ENCODE results near the gene NRIP3.
"Not testable (repeated sequence)": the region's sequence is repeated elsewhere in the genome, so short reads cannot be mapped to it uniquely, and the experiment has no call there.

NRIP3 gene

GRCh38 chr11:9015677-9016076 lies 11.9 kb upstream of the NRIP3 start:
- peak; percentile 81 for DNase-seq (ENCODE audit: low spot score)

DNA sequence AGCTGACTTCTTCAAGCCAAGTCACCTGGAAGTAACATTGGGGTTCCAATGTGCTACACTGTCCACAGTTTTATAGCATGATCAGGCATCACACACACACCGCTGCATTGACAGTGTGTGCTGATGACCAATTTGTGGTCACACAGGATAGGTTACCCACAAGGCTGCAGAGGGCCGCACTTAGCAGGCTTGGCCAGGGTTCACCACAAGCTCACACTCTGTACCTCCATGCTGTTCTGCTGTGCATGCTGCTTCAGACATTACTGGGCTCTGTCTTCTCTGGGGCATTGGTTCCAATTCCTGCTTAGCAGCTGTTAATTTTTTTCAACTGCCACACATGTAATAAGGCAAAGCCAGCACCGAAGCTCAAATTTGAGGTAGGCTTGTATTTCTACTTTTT lies 11.0 kb upstream of the NRIP3 start:
- no peak for DNase-seq (ENCODE audit: low spot score)

GRCh38 chr11:9013373-9013772 lies 9.6 kb upstream of the NRIP3 start:
- no peak for DNase-seq (ENCODE audit: low spot score)

GRCh38 chr11:9009538-9009937 lies 5.7 kb upstream of the NRIP3 start:
- DNase-seq (ENCODE audit: low spot score) = not testable (repeated sequence)

- no peak for DNase-seq (ENCODE audit: low spot score)
Observed at GRCh38 chr11:9008661-9009060, 4.9 kb upstream of the NRIP3 start.

DNA sequence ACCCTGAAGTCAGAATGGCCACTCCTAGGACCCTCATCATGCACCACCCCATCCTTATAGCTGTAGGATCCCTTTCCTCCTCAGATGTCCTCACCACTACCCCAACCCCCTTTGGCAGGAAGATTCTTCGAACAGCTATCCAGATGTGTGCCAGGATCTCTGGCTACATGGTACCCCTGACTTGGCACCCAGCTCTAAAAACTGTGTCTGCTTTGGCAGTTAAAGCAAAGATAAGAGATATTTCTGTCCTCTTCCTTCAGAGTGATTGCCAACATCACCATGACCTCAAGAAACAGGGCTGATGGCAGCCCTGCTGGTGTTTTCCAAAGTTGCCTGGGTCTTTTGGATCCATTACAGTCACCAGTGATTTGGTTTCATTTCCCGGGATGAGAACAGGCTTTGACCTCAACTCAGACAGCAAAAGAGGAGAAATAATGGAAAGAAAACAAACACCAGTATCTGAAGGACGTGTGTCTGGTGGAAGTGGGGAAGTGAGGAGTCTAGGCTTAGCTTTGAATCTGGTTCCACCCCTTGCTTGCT lies 4.3 kb upstream of the NRIP3 start:
- DNase-seq (ENCODE audit: low spot score) = no peak

DNA sequence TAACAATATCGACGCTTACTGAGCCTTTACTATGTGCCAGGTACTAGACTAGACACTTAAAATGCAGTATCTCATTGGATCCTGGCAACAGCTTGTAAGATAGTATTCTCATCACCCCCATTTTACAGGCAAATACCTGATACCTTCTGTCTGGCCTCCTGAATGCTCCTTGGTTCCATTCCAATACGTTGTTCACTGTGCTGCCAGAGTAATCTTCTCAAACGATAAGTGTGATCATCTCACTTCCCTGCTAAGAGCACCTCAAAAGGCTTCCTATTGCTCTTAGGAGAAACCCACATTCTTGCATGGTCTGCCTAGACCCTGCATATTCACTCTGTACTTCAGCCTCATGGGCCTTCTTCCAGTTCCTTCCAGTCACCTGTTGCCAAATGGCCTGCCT lies 1.3 kb upstream of the NRIP3 start:
- DNase-seq (ENCODE audit: low spot score) = no peak

DNA sequence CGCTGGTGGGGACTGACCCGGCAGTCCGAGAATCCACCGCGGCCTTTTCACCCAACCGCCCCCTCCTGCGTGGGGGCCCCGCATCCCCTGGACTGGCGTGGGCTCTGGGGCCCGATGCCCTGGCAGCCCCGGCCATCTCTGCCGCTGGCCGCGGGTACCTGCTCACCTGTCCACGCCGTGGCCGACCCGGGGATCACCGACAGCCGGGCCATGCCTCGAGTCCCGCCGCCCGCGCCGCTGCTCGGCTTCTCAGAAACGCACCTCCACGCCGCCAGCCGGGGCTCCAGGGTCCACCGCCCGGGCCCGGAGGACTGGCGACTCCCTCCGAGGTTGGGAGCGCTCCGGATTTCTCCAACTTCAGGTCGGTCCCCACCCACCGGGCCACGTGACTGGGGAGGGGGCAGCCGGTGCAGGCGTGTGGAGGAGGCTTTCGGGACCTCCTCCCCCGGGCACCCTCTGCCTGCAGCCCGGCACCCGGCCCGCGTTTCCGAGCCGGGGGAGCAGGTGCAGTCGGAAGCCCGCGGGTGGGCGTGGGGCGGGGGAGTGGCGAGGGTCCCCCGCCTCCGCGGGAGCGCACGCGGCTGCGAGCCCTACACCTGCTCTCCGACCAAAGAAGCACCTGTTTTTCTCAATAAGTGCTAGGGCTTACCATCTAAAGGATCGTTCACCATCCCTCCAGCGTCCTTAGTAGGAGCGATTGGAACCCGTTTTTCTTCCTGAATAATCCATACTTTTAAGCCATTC lies 554 bp upstream of the NRIP3 start:
- DNase-seq (ENCODE audit: low spot score) = peak; percentile 34

DNA sequence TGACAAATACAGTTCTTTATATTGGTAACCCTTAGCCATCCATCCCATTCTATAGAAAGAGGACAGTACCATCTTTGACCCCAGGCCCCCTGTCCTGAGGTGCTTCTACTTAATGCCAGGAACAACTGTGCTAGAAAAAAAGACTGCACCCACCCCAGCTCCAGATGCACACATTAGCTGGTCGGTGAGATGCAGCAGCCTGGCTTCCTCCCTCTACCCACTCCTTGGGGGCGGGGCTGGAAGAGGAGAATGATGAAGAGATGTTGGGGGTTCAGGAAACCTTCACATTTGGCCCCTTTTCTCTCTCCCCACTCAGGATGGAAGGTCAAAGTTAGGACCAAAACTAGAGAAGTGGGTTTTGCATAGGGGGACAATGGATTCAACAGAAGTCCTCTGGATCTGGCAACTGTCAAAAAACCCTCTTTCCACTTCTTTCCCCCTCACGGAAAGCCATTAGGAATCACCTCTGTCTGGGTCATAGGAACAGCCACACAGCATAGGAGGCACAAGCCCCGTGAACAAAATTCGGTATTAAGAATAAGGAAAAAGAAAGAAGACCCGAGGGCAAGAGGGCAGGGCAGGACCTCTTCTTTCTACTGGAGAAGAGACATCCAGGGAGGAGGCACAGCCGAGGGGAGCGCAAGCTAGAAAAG lies 755 bp downstream of the NRIP3 start:
- DNase-seq (ENCODE audit: low spot score) = no peak

DNA sequence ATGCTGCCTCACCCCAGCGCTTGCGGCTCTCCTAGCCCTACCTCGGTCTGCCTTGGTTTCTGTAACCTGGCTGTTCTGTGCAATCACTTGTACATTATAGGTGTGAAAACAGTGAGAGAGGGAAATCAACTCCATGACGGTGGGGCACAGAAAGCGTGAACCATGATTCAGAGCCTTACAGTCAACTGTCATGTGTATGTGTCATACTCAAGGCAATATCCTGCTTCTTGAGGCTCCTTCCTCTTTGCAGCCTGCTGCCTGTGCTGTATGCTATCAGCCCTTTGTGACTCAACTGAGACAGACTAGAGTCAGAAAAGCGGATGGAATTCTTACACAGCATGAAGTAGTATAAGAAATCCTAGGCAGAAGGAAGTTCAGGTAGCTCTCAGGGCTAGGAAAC lies 2.1 kb downstream of the NRIP3 start:
- no peak for DNase-seq (ENCODE audit: low spot score)

DNA sequence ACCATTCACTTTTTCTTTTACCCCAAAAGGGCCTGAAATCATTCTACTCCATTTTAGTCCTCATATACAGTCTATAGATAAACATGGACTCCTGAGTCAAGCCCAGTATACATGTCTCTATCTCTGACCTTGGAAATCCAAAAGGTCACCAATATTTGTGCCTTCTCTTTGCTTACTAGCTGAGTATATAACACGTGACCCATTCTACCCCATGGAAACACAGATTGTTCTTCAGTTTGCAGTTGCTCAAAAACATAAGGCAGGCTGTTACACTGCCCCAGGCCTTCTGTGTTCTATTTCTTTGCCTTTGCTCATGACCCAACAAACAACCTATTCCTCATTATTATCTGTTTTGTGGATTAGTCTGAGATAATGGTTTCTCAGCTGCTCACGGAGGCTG lies 5.8 kb downstream of the NRIP3 start:
- DNase-seq (ENCODE audit: low spot score) = no peak

DNA sequence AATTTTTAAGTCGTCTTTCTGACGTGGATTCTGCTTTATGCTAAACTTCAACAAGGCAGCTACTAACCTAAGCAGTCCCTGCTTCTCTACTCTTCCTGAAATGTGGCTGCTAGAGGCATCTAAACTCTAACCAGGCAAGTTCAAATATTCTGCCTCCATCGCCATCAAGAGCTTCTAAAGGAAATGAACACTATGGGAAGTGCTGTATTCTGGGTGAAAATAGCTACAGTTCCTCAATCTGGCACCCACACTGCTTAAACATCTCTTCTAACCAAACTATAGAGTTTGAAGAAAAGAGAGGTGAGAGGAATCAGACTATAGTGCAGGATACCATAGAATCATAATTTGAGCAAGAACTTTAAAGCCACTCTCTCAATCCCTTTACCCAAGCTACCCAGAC lies 6.3 kb downstream of the NRIP3 start:
- no peak for DNase-seq (ENCODE audit: low spot score)

DNA sequence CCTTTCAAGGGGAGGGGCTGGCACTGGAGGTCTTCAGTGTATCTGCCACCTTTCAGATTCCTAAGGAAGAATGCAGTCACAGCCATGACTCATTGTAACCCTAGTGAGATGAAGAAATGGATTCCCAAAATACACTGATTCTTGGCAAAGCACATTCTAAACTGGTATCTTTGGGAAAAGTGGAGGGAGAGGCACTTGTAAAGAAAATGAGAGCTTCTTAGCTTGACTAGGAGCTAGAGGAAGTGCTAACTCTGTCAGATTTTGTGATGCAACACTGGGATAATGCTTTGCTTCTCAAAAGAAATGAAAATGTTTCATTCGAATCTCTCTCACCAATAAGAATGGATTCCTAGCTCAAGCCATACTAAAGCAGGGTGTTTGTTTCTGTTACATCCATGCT lies 14.3 kb downstream of the NRIP3 start:
- DNase-seq (ENCODE audit: low spot score) = no peak

GRCh38 chr11:8988329-8989234 lies 15.2 kb downstream of the NRIP3 start:
- no peak for DNase-seq (ENCODE audit: low spot score)

- DNase-seq (ENCODE audit: low spot score) = no peak
Observed at GRCh38 chr11:8987446-8987845, 16.4 kb downstream of the NRIP3 start.

- DNase-seq (ENCODE audit: low spot score) = not testable (repeated sequence)
Observed at GRCh38 chr11:8986772-8987171, 17.0 kb downstream of the NRIP3 start.

DNA sequence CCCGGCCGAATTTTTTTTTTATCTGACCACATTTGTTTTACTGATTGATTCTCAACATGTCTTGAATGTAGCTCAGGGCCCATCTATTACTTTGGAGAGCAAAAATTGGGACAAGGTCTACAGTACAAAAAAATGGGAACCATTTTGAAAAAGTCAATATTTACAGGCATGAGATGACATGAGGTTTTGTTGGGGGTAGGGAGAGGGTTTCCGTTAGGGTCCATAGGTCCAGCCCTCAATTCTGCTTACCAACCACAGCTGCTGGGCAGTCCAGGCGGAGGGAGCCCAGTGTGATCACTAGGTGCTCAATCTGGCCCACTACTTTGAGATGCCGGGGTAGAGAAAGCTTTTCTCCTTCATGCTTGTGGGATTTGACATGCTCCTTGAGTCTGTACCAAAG lies 18.3 kb downstream of the NRIP3 start:
- DNase-seq (ENCODE audit: low spot score) = no peak

GRCh38 chr11:8983552-8983951 lies 20.2 kb downstream of the NRIP3 start:
- DNase-seq (ENCODE audit: low spot score) = no peak

DNA sequence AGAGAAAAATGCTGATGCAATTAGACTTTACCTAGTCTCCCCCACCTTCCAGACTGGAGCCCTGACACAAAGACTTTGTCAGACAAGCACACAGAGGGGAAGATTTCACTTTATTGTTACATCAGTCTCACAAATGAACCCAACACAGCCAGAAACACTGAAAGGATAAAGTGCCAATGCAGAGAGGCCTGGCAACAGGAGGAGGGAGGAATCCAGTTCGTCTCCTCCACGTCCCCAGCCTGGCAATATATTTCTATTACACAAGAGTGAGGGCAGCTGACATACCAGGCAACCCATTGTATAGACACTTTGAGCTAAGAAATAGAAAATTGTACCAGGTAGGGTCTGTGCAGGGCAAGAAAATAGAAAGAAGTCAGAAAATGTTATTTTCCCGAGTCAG lies 23.3 kb downstream of the NRIP3 start:
- no peak for DNase-seq (ENCODE audit: low spot score)

DNA sequence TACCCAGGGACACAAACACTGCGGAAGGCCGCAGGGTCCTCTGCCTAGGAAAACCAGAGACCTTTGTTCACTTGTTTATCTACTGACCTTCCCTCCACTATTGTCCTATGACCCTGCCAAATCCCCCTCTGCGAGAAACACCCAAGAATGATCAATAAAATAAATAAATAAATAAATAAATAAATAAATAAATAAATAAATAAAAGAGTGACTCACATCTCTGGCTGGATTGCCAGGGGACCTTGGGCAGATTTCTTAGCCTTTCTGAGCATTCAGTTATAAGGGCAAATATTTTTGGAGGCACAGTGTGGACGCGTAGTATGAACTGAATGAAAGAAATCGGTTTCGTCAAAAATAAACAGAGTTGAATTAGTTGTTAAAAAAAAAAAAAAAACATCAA lies 24.4 kb downstream of the NRIP3 start:
- not testable (repeated sequence) for DNase-seq (ENCODE audit: low spot score)

GRCh38 chr11:8973121-8973520 lies 30.7 kb downstream of the NRIP3 start:
- DNase-seq (ENCODE audit: low spot score) = no peak

- no peak for DNase-seq (ENCODE audit: low spot score)
Observed at GRCh38 chr11:8971924-8972316, 31.9 kb downstream of the NRIP3 start.
